ENCODE measurements around the gene TMEM185A. TPM values are rescaled to one million over a fixed set of nuclear protein-coding genes. Genes with fewer than 3 reads are reported as not detected.

TMEM185A gene
- 36.5 and 50.0 TPM in 2 replicates for polyA plus RNA-seq
- 39.4 and 41.4 TPM in 2 replicates for polyA minus RNA-seq

- peak within 1 kb of the TSS; percentile 16 for H3K27ac ChIP-seq (ENCODE audit: low read length)
- peak within 1 kb of the TSS; percentile 51 for H3K4me2 ChIP-seq (ENCODE audit: low read length)
- H4K20me1 ChIP-seq (ENCODE audit: insufficient read depth), result no peaks in the 10 kb centered on the region
- H3K36me3 ChIP-seq (ENCODE audit: insufficient read depth, low read length), result no peaks in the 10 kb centered on the region
- peaks cover 3% of the 10 kb centered on the region for H3K27me3 ChIP-seq (ENCODE audit: insufficient read depth, low read depth, low read length)
- H3K9ac ChIP-seq (ENCODE audit: low read length), result peak within 1 kb of the TSS; percentile 67
- no peaks in the 10 kb centered on the region for H3K9me3 ChIP-seq (ENCODE audit: low read length)
- no peak within 1 kb of the TSS for H2AFZ ChIP-seq (ENCODE audit: low read depth, low read length)
- TF ChIP-seq POLR2AphosphoS5 (IDR thresholded peaks at IDR 0.05) (peak; percentile 66), SMC3 (conservative IDR thresholded peaks at IDR 0.05; ENCODE audit: poor library complexity) (peak; percentile 19), TAF1 (IDR thresholded peaks at IDR 0.05; ENCODE audit: low read depth) (peak; percentile 47), MXI1 (conservative IDR thresholded peaks at IDR 0.05; ENCODE audit: poor library complexity, severe bottlenecking) (peak; percentile 53), EZH2 (IDR thresholded peaks at IDR 0.05; ENCODE audit: borderline replicate concordance, insufficient read depth, low read length, poor library complexity, severe bottlenecking) (no peak), CTCF (IDR thresholded peaks at IDR 0.05; ENCODE audit: poor library complexity, severe bottlenecking) (no peak), EP300 (conservative IDR thresholded peaks at IDR 0.05; ENCODE audit: poor library complexity, severe bottlenecking) (peak; percentile 8), RAD21 (conservative IDR thresholded peaks at IDR 0.05) (no peak)
- TF ChIP-seq, protein P1, sequence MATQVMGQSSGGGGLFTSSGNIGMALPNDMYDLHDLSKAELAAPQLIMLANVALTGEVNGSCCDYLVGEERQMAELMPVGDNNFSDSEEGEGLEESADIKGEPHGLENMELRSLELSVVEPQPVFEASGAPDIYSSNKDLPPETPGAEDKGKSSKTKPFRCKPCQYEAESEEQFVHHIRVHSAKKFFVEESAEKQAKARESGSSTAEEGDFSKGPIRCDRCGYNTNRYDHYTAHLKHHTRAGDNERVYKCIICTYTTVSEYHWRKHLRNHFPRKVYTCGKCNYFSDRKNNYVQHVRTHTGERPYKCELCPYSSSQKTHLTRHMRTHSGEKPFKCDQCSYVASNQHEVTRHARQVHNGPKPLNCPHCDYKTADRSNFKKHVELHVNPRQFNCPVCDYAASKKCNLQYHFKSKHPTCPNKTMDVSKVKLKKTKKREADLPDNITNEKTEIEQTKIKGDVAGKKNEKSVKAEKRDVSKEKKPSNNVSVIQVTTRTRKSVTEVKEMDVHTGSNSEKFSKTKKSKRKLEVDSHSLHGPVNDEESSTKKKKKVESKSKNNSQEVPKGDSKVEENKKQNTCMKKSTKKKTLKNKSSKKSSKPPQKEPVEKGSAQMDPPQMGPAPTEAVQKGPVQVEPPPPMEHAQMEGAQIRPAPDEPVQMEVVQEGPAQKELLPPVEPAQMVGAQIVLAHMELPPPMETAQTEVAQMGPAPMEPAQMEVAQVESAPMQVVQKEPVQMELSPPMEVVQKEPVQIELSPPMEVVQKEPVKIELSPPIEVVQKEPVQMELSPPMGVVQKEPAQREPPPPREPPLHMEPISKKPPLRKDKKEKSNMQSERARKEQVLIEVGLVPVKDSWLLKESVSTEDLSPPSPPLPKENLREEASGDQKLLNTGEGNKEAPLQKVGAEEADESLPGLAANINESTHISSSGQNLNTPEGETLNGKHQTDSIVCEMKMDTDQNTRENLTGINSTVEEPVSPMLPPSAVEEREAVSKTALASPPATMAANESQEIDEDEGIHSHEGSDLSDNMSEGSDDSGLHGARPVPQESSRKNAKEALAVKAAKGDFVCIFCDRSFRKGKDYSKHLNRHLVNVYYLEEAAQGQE (IDR thresholded peaks at IDR 0.05; ENCODE audit: borderline replicate concordance), result no peak
- H3K4me3 ChIP-seq (ENCODE audit: low read length), result peak within 1 kb of the TSS; percentile 75
- H3F3A ChIP-seq (ENCODE audit: insufficient read depth, low read length, poor library complexity, severe bottlenecking), result no peaks in the 10 kb centered on the region
- H3K9me2 ChIP-seq (ENCODE audit: insufficient read depth, low read length), result no peaks in the 10 kb centered on the region
- H3K79me2 ChIP-seq (replicated peaks; ENCODE audit: insufficient read depth, low read length), result peaks cover 2% of the 10 kb centered on the region
These were observed at the start of gene TMEM185A for GRCh38 chrX:149631234-149632165. Gene TMEM185A, minus strand, starts transcription at chrX:149631792. Its CDS starts 212 bp downstream, at chrX:149631580.

DNA sequence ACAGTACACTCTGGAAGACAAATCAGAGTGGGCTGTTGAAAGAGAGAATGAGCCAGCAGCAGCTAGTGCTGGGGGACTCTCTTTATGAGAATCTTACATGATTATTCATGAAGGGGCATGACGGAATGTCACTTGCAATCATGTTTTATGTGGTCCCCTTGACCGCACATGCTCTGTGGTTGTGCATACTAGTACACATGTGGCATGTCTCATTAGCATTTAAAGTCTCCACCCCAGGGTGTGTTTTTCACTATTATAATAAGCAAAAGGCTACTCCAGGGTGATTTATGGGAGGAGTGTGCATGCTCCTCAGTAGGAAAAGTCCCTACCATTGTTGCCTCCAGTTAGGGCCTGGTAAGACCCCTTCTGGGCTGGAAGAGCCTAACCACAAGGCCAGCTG, 49.6 kb upstream of the TMEM185A start:
- Histone ChIP-seq H4K20me1 (ENCODE audit: insufficient read depth) (no peaks in the 10 kb centered on the region), H3K27me3 (ENCODE audit: insufficient read depth, low read depth, low read length) (no peaks in the 10 kb centered on the region), H3K4me2 (ENCODE audit: low read length) (no peak overlapping the region), H3K79me2 (replicated peaks; ENCODE audit: insufficient read depth, low read length) (no peaks in the 10 kb centered on the region), H3K9ac (ENCODE audit: low read length) (no peak overlapping the region), H3K27ac (ENCODE audit: low read length) (no peak overlapping the region), H3K9me3 (ENCODE audit: low read length) (no peaks in the 10 kb centered on the region), H2AFZ (ENCODE audit: low read depth, low read length) (no peak overlapping the region), H3K36me3 (ENCODE audit: insufficient read depth, low read length) (no peaks in the 10 kb centered on the region), H3K9me2 (ENCODE audit: insufficient read depth, low read length) (no peaks in the 10 kb centered on the region), H3K4me3 (ENCODE audit: low read length) (no peak overlapping the region), H3F3A (ENCODE audit: insufficient read depth, low read length, poor library complexity, severe bottlenecking) (no peaks in the 10 kb centered on the region)
- TF ChIP-seq, protein P1 (IDR thresholded peaks at IDR 0.05; ENCODE audit: borderline replicate concordance), result no peak
- TF ChIP-seq POLR2AphosphoS5 (IDR thresholded peaks at IDR 0.05) (no peak), CTCF (IDR thresholded peaks at IDR 0.05; ENCODE audit: poor library complexity, severe bottlenecking) (no peak), EZH2 (IDR thresholded peaks at IDR 0.05; ENCODE audit: borderline replicate concordance, insufficient read depth, low read length, poor library complexity, severe bottlenecking) (no peak), EP300 (conservative IDR thresholded peaks at IDR 0.05; ENCODE audit: poor library complexity, severe bottlenecking) (no peak), RAD21 (conservative IDR thresholded peaks at IDR 0.05) (no peak)

Measured in neural cell (in vitro differentiated cells).